Stomach (tissue), 4 donors: ENCODE data around the gene RPL38.
A peak's percentile ranks its signal among the peaks of the same experiment; 100 is the strongest.

Experiments used
- POLR2AphosphoS5 ChIP-seq, 3 donors: sonication (generic); formaldehyde crosslinking; IDR thresholded peaks; one replicate each; pipeline ENCODE4 v1.6.1; 2016; ENCODE audit warnings: antibody characterized with exemption in 3 of 3
- TF ChIP-seq, protein P1 (sequence below), 7 experiments: fragments of 450-650 bp in 4 of 7; fragments of 200-600 bp in 3 of 7; sonication (generic) in 3 of 7; IDR thresholded peaks; one replicate each; pipeline ENCODE4 v1.5.1; 2016 to 2019; ENCODE audit warnings: antibody characterized with exemption in 7 of 7, control low read depth in 2 of 7, mild to moderate bottlenecking in 1 of 7

- peak in 2 of 3 donors; percentile 16 to 61 for TF ChIP-seq POLR2AphosphoS5 (IDR thresholded peaks at IDR 0.05)
- TF ChIP-seq, protein P1, sequence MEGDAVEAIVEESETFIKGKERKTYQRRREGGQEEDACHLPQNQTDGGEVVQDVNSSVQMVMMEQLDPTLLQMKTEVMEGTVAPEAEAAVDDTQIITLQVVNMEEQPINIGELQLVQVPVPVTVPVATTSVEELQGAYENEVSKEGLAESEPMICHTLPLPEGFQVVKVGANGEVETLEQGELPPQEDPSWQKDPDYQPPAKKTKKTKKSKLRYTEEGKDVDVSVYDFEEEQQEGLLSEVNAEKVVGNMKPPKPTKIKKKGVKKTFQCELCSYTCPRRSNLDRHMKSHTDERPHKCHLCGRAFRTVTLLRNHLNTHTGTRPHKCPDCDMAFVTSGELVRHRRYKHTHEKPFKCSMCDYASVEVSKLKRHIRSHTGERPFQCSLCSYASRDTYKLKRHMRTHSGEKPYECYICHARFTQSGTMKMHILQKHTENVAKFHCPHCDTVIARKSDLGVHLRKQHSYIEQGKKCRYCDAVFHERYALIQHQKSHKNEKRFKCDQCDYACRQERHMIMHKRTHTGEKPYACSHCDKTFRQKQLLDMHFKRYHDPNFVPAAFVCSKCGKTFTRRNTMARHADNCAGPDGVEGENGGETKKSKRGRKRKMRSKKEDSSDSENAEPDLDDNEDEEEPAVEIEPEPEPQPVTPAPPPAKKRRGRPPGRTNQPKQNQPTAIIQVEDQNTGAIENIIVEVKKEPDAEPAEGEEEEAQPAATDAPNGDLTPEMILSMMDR (IDR thresholded peaks at IDR 0.05): no peak
Measured at GRCh38 chr17:74192950-74193781, 10.3 kb upstream of the RPL38 start.
